GM12878 (cell line): ENCODE results near the gene EHBP1L1. TPM values are rescaled to one million over a fixed set of nuclear protein-coding genes. Genes with fewer than 3 reads are reported as not detected.
A peak's percentile ranks its signal among the peaks of the same experiment; 100 is the strongest.
"Not testable (repeated sequence)": the region's sequence is repeated elsewhere in the genome, so short reads cannot be mapped to it uniquely, and the experiment has no call there.

Experiments
- ATAC-seq: fragments of 200-7000 bp; cut with Tn5 transposase; 3 replicates; pipeline ENCODE4 v1.9.1; 2020; ENCODE audit warnings: mild to moderate bottlenecking, moderate library complexity
- BruUV-seq: library from RNA; stranded (reverse); fragments of 400-500 nt; replicated peaks from 2 replicates; lab custom pipeline; 2021; lab: Mats Ljungman, UMichigan
- CTCF ChIA-PET: fragments of 300-600 bp; sonication (Branson Sonifier 250); formaldehyde crosslinking; extraction: SDS; loops from one replicate; lab custom pipeline; 2021; ENCODE audit warnings: inconsistent platforms; lab: Yijun Ruan, JAX
- POLR2A ChIA-PET: fragments of 350-600 bp; formaldehyde crosslinking; extraction: SDS; loops from one replicate; lab custom pipeline; 2021; ENCODE audit warnings: inconsistent platforms; lab: Charles Lee
- RAD21 ChIA-PET: fragments of 300-600 bp; sonication (Branson Sonifier 250); formaldehyde crosslinking; loops from one replicate; lab custom pipeline; 2023; ENCODE audit warnings: antibody characterized with exemption; ENCODE audit not compliant: unreplicated experiment; lab: Charles Lee
- SMC1A ChIA-PET: fragments of 300-600 bp; sonication (Branson Sonifier 250); formaldehyde crosslinking; loops from one replicate; lab custom pipeline; 2023; ENCODE audit not compliant: unreplicated experiment, uncharacterized antibody; lab: Charles Lee
- DNase-seq: peaks from one replicate; pipeline ENCODE4 v3.0.0-alpha.2; 2011; ENCODE audit warnings: low read depth, low spot score
- FAIRE-seq: peaks from 3 replicates; lab custom pipeline; 2011; peaks lifted over from hg19 to GRCh38; lab: Jason Lieb, UNC
- H2AFZ ChIP-seq: 2 replicates; pipeline ENCODE4 v1.6.0; 2011; ENCODE audit warnings: low read depth, low read length, control low read depth; ENCODE audit not compliant: control insufficient read depth
- H3K27ac ChIP-seq: 2 replicates; pipeline ENCODE4 v1.5.1; 2011; ENCODE audit warnings: control low read depth; ENCODE audit not compliant: control insufficient read depth, insufficient read depth
- H3K27me3 ChIP-seq, 2 experiments: replicated peaks in 1 of 2; 2 replicates each; pipeline versions ENCODE4 v1.6.0 to v1.6.1; 2011; ENCODE audit warnings: low read length in 1 of 2; ENCODE audit not compliant: control insufficient read depth in 2 of 2, insufficient read depth in 2 of 2
- H3K36me3 ChIP-seq, 2 experiments: 2 replicates each; pipeline ENCODE4 v1.5.1; 2011; ENCODE audit warnings: low read length in 1 of 2; ENCODE audit not compliant: control insufficient read depth in 2 of 2, insufficient read depth in 2 of 2
- H3K4me1 ChIP-seq: 2 replicates; pipeline ENCODE4 v1.6.1; 2011; ENCODE audit warnings: mild to moderate bottlenecking, low read length, moderate library complexity, mixed read lengths; ENCODE audit not compliant: control insufficient read depth, insufficient read depth
- H3K4me2 ChIP-seq: 2 replicates; pipeline ENCODE4 v1.6.0; 2011; ENCODE audit warnings: control low read depth; ENCODE audit not compliant: control insufficient read depth, insufficient read depth
- H3K4me3 ChIP-seq: fragments of 200-600 bp; sonication (generic); 2 replicates; pipeline ENCODE4 v1.5.1; 2016
- H3K79me2 ChIP-seq: 2 replicates; pipeline ENCODE4 v1.6.0; 2011; ENCODE audit warnings: low read length; ENCODE audit not compliant: control insufficient read depth, insufficient read depth
- H3K9ac ChIP-seq: 2 replicates; pipeline ENCODE4 v1.8.0; 2011; ENCODE audit warnings: low read length, control low read depth, mixed read lengths; ENCODE audit not compliant: control insufficient read depth, insufficient read depth
- H3K9me3 ChIP-seq: replicated peaks from 3 replicates; pipeline ENCODE4 v1.5.1; 2011; ENCODE audit warnings: mild to moderate bottlenecking, low read length; ENCODE audit not compliant: control insufficient read depth, insufficient read depth
- H4K20me1 ChIP-seq: 2 replicates; pipeline ENCODE4 v1.6.0; 2011; ENCODE audit not compliant: control insufficient read depth, insufficient read depth
- KLF5 ChIP-seq: fragments of 450-650 bp; IDR thresholded peaks from 2 replicates; pipeline ENCODE4 v1.6.1; 2014; ENCODE audit warnings: mild to moderate bottlenecking; ENCODE audit not compliant: partially characterized antibody
- LARP7 ChIP-seq: fragments of 450-650 bp; IDR thresholded peaks from 2 replicates; pipeline ENCODE4 v1.6.1; 2017; ENCODE audit warnings: mild to moderate bottlenecking
- NFXL1 ChIP-seq: fragments of 450-650 bp; IDR thresholded peaks from 2 replicates; pipeline ENCODE4 v1.6.1; 2017; ENCODE audit warnings: antibody characterized with exemption, mild to moderate bottlenecking, borderline replicate concordance
- PAX8 ChIP-seq: fragments of 450-650 bp; IDR thresholded peaks from 2 replicates; pipeline ENCODE4 v1.6.1; 2017; ENCODE audit warnings: mild to moderate bottlenecking, moderate library complexity
- RAD51 ChIP-seq: fragments of 450-650 bp; IDR thresholded peaks from 2 replicates; pipeline ENCODE4 v1.6.1; 2016; ENCODE audit warnings: moderate library complexity, mild to moderate bottlenecking, inconsistent platforms
- RB1 ChIP-seq: fragments of 450-650 bp; formaldehyde crosslinking; IDR thresholded peaks from 2 replicates; pipeline ENCODE4 v1.6.1; 2017; ENCODE audit warnings: mild to moderate bottlenecking, borderline replicate concordance
- RBBP5 ChIP-seq: fragments of 200-600 bp; sonication (generic); conservative IDR thresholded peaks from 2 replicates; pipeline ENCODE4 v1.6.1; 2016
- SMAD5 ChIP-seq: IDR thresholded peaks from 2 replicates; pipeline ENCODE4 v1.6.1; 2016; ENCODE audit warnings: antibody characterized with exemption, low read depth
- SREBF1 ChIP-seq: IDR thresholded peaks from 2 replicates; pipeline ENCODE4 v1.6.1; 2012; ENCODE audit warnings: mild to moderate bottlenecking, low read length
- WGBS: methylation state at CpG from one replicate; pipeline ENCODE4 v1.1.6; 2016; ENCODE audit warnings: low lambda C conversion rate; ENCODE audit not compliant: insufficient replicate concordance, insufficient coverage; ENCODE audit errors: missing lambda C conversion rate; 5-methylcytosine and 5-hydroxymethylcytosine counted together
- in situ Hi-C: fragments of 300-500 bp; cut with MboI; formaldehyde crosslinking; loops from 9 replicates; pipeline ENCODE4 v1.14.3; 2018; ENCODE audit warnings: mixed read lengths
- intact Hi-C: fragments of 100-400 bp; cut with micrococcal nuclease; formaldehyde crosslinking; loops from one replicate; pipeline ENCODE4 v1.14.2; 2022; ENCODE audit not compliant: unreplicated experiment
- polyA plus RNA-seq, 11 experiments: library from polyadenylated mRNA; depleted of rRNA in 4 of 11; unstranded in 6 of 11; stranded (reverse) in 5 of 11; fragments of >200 nt; fragmentation: Nextera tagmentation in 4 of 11; fragmentation: Illumina TruSeq in 1 of 11; extraction: Ambion mirVana in 4 of 11; extraction: Trizol in 1 of 11; gene quantifications; 1 replicate in 1 of 11; 2 replicates in 10 of 11; pipeline versions ENCODE4 v1.2.1 to v1.2.3, GENCODE V29; 2011 to 2016; ENCODE audit warnings: inconsistent platforms in 2 of 11, missing spikeins in 2 of 11, low read depth in 1 of 11
- total RNA-seq, 4 experiments: library from RNA; depleted of rRNA in 3 of 4; stranded (reverse); fragments of >200 nt in 3 of 4; fragmentation: Illumina TruSeq in 1 of 4; extraction: Trizol in 1 of 4; gene quantifications; 2 replicates each; pipeline versions ENCODE4 v1.2.1 to v1.2.3, GENCODE V29; 2013 to 2021
- TF ChIP-seq, protein P1 (sequence below): fragments of 450-650 bp; IDR thresholded peaks from 2 replicates; pipeline ENCODE4 v1.6.1; 2017; ENCODE audit warnings: mild to moderate bottlenecking, moderate library complexity

EHBP1L1 gene
- total and polyA plus RNA-seq, 10 of the 15 experiments (the other 5 are each of a cell fraction or from before 2014, with no cell fraction given): 0.06 to 99.4 (median 32.7) TPM

DNA sequence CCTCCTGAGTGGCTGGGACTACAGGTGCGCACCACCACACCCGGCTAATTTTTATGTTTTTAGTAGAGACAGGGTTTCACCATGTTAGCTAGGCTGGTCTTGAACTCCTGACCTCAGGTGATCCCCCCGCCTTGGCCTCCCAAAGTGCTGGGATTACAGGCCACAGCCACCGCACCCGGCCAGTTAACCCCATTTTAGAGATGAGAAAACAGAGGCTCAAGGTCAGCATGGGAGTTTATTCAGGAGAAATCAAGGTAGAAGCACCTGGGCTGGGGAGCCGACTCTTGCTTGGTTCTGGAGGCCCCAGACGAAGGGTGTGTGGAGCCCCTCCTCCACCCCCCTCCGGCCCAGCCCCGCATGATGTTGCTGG, 63.4 kb downstream of the EHBP1L1 start:
- peaks cover 42% of the 10 kb centered on the region for H3K79me2 ChIP-seq
- H3K27me3 ChIP-seq, in situ Hi-C loops, H2AFZ ChIP-seq, H3K9me3 ChIP-seq, DNase-seq, ATAC-seq, FAIRE-seq, H4K20me1 ChIP-seq: not testable (repeated sequence)
- peak overlapping the region; percentile 89 for H3K27ac ChIP-seq
- RAD21 ChIA-PET: interaction anchor here (1.0 to 2.9 kb wide), 12 partner anchors 13 to 179 kb away, joined by 3 to 23 read pairs (median 7); partner anchors contain the start of genes EHBP1L1, FAM89B, OVOL1 and PCNX3
- peak overlapping the region; percentile 72 for H3K9ac ChIP-seq
- POLR2A ChIA-PET: interaction anchor here (0.6 to 7.6 kb wide), 20 partner anchors 14 to 252 kb away, joined by 3 to 100 read pairs (median 6); partner anchors contain the start of genes CCDC85B, EHBP1L1, KAT5 and PCNX3
- H3K36me3 ChIP-seq: peaks cover 15 to 32% of the 10 kb centered on the region in 2 experiments
- SMC1A ChIA-PET: interaction anchor here (0.6 to 3.6 kb wide), 6 partner anchors 13 to 480 kb away, joined by 3 to 33 read pairs (median 10); partner anchors contain the start of genes PCNX3 and RELA
- BruUV-seq: TSS peak; percentile 88
- intact Hi-C loops: loop anchor here (2.0 kb wide), 2 partner anchors 14 to 24 kb away; partner anchors contain the start of genes MAP3K11 and PCNX3
- peak overlapping the region; percentile 99 for H3K4me2 ChIP-seq
- CTCF ChIA-PET: interaction anchor here (0.6 to 2.9 kb wide), 15 partner anchors 13 to 620 kb away, joined by 3 to 14 read pairs (median 8); partner anchors contain the start of genes EHBP1L1, FAM89B, MUS81 and PCNX3
- peaks cover 34% of the 10 kb centered on the region for H3K4me1 ChIP-seq
- 5% methylated on average over 9 of the region's 9 CpGs for WGBS
- H3K4me3 ChIP-seq: peak overlapping the region; percentile 85

DNA sequence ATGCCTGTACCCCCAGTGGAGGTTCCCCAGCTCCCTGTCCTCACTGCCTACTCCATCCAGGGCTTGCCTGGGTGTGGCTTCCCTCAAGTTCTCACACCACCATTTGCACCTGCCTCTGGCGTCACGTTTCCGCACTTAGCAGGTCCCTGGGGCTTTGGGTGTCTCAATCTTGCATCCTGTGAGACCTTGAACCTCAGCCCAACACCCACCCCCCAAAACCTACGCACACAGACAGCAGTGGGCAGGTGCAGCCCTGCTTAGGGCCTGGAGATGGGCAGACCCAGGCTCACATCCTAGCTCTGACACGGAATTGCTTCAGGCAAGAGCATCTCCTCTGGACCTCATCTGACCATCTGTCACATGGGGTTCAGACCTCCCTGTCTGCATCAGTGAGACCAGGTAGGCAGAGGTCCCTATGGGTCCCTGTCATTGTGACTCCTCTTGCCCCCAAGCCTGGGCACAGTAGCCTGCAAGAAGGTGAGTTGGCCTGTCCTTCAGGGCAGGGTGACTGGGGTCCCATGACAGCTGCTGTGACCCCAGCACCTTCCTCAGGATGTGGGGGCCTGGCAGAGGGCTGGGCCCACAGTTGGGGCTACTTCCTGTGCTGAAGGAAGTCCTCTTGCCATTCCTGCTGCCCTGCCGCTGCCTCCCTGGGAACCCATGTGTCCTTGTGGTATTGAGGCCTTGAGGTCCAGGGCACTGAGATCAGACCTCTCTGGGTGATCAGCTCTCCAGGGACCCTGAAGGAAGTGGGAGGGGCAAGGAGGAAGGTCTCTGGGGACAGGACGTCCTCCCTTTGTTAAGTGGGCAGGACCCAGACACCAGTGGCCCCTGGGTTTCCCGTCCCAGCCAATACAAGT, 64.0 kb downstream of the EHBP1L1 start:
- Histone ChIP-seq H3K4me3 (peak overlapping the region; percentile 85), H3K27me3 (no peaks in the 10 kb centered on the region), H3K79me2 (peaks cover 42% of the 10 kb centered on the region), H3K4me1 (peaks cover 34% of the 10 kb centered on the region), H3K36me3 (peaks cover 12 to 30% of the 10 kb centered on the region in 2 experiments), H3K27ac (peak overlapping the region; percentile 89), H4K20me1 (no peaks in the 10 kb centered on the region), H2AFZ (no peak overlapping the region; the same call in 1 of the 2 replicates), H3K9me3 (no peaks in the 10 kb centered on the region), H3K9ac (peak overlapping the region; percentile 92), H3K4me2 (peak overlapping the region; percentile 99)
- ATAC-seq (peak; percentile 70), FAIRE-seq (peak; percentile 97), DNase-seq (peak; percentile 91)
- in situ Hi-C loops (no loop called here), intact Hi-C loops (loop anchor here (1.0 to 2.0 kb wide), 3 partner anchors 13 to 25 kb away; partner anchors contain the start of genes MAP3K11 and PCNX3)
- ChIA-PET SMC1A (interaction anchor here (0.6 to 3.6 kb wide), 6 partner anchors 13 to 479 kb away, joined by 3 to 33 read pairs (median 10); partner anchors contain the start of genes PCNX3 and RELA), CTCF (interaction anchor here (0.7 to 2.9 kb wide), 16 partner anchors 13 to 220 kb away, joined by 3 to 14 read pairs (median 6); partner anchors contain the start of genes EHBP1L1, FAM89B, MUS81 and PCNX3), POLR2A (interaction anchor here (0.9 to 7.6 kb wide), 18 partner anchors 14 to 251 kb away, joined by 3 to 100 read pairs (median 7); partner anchors contain the start of genes CCDC85B, EHBP1L1, PCNX3 and RELA), RAD21 (interaction anchor here (0.5 to 2.9 kb wide), 14 partner anchors 13 to 178 kb away, joined by 3 to 19 read pairs (median 4); partner anchors contain the start of genes EHBP1L1, FAM89B, PCNX3 and RELA)
- WGBS: 4% methylated on average over 8 of the region's 8 CpGs
- TSS peak; percentile 50 for BruUV-seq
- TF ChIP-seq SREBF1 (no peak), SMAD5 (0 out of 2 replicates have a peak, but pooled peaks have one; percentile 20), LARP7 (peak; percentile 70; the same call in 1 of the 2 replicates), RBBP5 (no peak), PAX8 (no peak), NFXL1 (no peak), RB1 (peak; percentile 65; the same call in 1 of the 2 replicates), RAD51 (peak; percentile 55; the same call in 1 of the 2 replicates), KLF5 (peak; percentile 82)
- TF ChIP-seq, protein P1, sequence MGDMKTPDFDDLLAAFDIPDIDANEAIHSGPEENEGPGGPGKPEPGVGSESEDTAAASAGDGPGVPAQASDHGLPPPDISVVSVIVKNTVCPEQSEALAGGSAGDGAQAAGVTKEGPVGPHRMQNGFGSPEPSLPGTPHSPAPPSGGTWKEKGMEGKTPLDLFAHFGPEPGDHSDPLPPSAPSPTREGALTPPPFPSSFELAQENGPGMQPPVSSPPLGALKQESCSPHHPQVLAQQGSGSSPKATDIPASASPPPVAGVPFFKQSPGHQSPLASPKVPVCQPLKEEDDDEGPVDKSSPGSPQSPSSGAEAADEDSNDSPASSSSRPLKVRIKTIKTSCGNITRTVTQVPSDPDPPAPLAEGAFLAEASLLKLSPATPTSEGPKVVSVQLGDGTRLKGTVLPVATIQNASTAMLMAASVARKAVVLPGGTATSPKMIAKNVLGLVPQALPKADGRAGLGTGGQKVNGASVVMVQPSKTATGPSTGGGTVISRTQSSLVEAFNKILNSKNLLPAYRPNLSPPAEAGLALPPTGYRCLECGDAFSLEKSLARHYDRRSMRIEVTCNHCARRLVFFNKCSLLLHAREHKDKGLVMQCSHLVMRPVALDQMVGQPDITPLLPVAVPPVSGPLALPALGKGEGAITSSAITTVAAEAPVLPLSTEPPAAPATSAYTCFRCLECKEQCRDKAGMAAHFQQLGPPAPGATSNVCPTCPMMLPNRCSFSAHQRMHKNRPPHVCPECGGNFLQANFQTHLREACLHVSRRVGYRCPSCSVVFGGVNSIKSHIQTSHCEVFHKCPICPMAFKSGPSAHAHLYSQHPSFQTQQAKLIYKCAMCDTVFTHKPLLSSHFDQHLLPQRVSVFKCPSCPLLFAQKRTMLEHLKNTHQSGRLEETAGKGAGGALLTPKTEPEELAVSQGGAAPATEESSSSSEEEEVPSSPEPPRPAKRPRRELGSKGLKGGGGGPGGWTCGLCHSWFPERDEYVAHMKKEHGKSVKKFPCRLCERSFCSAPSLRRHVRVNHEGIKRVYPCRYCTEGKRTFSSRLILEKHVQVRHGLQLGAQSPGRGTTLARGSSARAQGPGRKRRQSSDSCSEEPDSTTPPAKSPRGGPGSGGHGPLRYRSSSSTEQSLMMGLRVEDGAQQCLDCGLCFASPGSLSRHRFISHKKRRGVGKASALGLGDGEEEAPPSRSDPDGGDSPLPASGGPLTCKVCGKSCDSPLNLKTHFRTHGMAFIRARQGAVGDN: peak; percentile 79
